ENCODE results near the gene VAPB.

DNA sequence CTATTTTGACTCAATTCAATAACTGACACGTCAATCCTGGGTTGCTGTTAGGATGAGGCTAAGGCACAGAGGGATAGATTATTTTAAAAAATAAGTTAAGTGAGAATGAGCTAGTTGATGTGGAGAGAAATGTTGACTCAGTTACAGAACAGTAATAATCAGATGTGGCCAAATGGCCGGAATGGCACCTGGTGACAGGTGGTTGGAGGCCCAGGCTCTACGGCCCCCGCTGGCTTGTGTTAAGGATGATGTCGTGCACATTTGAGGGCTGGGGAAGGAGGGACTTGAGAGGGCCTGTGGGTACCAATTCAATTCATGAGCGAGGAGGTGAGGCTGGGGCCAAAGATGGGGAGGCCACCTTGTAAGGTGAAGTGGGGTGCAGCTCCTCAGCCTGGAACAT lies 94.4 kb downstream of the VAPB start:
- TF ChIP-seq, protein P1, sequence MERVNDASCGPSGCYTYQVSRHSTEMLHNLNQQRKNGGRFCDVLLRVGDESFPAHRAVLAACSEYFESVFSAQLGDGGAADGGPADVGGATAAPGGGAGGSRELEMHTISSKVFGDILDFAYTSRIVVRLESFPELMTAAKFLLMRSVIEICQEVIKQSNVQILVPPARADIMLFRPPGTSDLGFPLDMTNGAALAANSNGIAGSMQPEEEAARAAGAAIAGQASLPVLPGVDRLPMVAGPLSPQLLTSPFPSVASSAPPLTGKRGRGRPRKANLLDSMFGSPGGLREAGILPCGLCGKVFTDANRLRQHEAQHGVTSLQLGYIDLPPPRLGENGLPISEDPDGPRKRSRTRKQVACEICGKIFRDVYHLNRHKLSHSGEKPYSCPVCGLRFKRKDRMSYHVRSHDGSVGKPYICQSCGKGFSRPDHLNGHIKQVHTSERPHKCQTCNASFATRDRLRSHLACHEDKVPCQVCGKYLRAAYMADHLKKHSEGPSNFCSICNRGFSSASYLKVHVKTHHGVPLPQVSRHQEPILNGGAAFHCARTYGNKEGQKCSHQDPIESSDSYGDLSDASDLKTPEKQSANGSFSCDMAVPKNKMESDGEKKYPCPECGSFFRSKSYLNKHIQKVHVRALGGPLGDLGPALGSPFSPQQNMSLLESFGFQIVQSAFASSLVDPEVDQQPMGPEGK (CRISPR knock-in tag; IDR thresholded peaks at IDR 0.05; ENCODE audit: borderline replicate concordance), result no peak
- TF ChIP-seq, protein P2, sequence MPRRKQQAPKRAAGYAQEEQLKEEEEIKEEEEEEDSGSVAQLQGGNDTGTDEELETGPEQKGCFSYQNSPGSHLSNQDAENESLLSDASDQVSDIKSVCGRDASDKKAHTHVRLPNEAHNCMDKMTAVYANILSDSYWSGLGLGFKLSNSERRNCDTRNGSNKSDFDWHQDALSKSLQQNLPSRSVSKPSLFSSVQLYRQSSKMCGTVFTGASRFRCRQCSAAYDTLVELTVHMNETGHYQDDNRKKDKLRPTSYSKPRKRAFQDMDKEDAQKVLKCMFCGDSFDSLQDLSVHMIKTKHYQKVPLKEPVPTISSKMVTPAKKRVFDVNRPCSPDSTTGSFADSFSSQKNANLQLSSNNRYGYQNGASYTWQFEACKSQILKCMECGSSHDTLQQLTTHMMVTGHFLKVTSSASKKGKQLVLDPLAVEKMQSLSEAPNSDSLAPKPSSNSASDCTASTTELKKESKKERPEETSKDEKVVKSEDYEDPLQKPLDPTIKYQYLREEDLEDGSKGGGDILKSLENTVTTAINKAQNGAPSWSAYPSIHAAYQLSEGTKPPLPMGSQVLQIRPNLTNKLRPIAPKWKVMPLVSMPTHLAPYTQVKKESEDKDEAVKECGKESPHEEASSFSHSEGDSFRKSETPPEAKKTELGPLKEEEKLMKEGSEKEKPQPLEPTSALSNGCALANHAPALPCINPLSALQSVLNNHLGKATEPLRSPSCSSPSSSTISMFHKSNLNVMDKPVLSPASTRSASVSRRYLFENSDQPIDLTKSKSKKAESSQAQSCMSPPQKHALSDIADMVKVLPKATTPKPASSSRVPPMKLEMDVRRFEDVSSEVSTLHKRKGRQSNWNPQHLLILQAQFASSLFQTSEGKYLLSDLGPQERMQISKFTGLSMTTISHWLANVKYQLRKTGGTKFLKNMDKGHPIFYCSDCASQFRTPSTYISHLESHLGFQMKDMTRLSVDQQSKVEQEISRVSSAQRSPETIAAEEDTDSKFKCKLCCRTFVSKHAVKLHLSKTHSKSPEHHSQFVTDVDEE (CRISPR knock-in tag; IDR thresholded peaks at IDR 0.05), result no peak
- no peak for TF ChIP-seq GLIS3 (CRISPR knock-in tag; IDR thresholded peaks at IDR 0.05)
